ENCODE data around the gene CCDC57. TPM values are rescaled to one million over a fixed set of nuclear protein-coding genes. Genes with fewer than 3 reads are reported as not detected.

The CCDC57 gene
- total and polyA plus RNA-seq, 8 donors, result 43.9 to 166 (median 75.4) TPM

DNA sequence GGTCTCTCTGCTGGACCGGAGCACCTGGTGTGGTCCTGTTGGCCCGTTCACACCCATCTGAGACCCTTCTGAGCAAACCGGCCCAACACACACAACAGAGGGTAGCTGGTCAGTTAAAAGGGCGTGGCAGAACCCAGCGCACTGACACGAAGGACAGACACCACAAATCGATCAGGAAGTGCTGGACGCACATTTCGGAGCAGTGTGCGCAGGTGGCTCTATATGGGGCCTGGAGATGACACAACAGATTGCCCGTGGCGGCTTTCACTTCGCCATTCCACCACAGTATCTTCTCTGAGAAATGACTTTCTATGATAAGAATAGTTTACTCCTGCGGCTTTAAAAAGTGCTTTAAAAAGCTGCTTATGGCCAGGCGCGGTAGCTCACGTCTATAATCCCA is 12.5 kb downstream of the CCDC57 start:
- peaks cover 8 to 49% (median 48%) of the 10 kb centered on the region in 4 donors for H3K36me3 ChIP-seq
- H3K27ac ChIP-seq, result no peak overlapping the region
- no peaks in the 10 kb centered on the region for H3K9me3 ChIP-seq
- TF ChIP-seq POLR2AphosphoS5 (IDR thresholded peaks at IDR 0.05) (no peak), EP300 (IDR thresholded peaks at IDR 0.05) (no peak), CTCF (IDR thresholded peaks at IDR 0.05) (no peak), POLR2A (IDR thresholded peaks at IDR 0.05) (no peak)
- DNase-seq, result no peak
- 88 to 92% (median 92%) methylated on average over 14 to 17 of the region's 17 CpGs for WGBS, 5 donors
- intact Hi-C loops (cut with DNase I; ENCODE audit: low total_unique reads), result no loop called here
- H3K4me1 ChIP-seq, result peaks cover 0 to 12% (median 3%) of the 10 kb centered on the region in 4 donors
- no peak overlapping the region for H3K4me3 ChIP-seq
- no peaks in the 10 kb centered on the region for H3K27me3 ChIP-seq

- H3K27me3 ChIP-seq, result no peaks in the 10 kb centered on the region
- intact Hi-C loops (cut with DNase I; ENCODE audit: low total_unique reads), result no loop called here
- no peak for DNase-seq
- H3K4me3 ChIP-seq, result no peak overlapping the region
- TF ChIP-seq POLR2AphosphoS5 (IDR thresholded peaks at IDR 0.05) (no peak), CTCF (IDR thresholded peaks at IDR 0.05) (no peak), EP300 (IDR thresholded peaks at IDR 0.05) (no peak), POLR2A (IDR thresholded peaks at IDR 0.05) (no peak)
- peaks cover 13 to 55% (median 54%) of the 10 kb centered on the region in 4 donors for H3K36me3 ChIP-seq
- H3K9me3 ChIP-seq, result no peaks in the 10 kb centered on the region
- no peak overlapping the region for H3K27ac ChIP-seq
- WGBS, 5 donors, result 88 to 97% (median 95%) methylated on average over 12 of the region's 12 CpGs
- H3K4me1 ChIP-seq, result peaks cover 0 to 6% (median 0%) of the 10 kb centered on the region in 4 donors
Observed at GRCh38 chr17:82199496-82199895, 13.1 kb downstream of the CCDC57 start.

GRCh38 chr17:82198092-82198491 is 14.6 kb downstream of the CCDC57 start:
- WGBS, 5 donors, result 84 to 97% (median 87%) methylated on average over 4 of the region's 4 CpGs
- no peak overlapping the region for H3K4me3 ChIP-seq
- no peak overlapping the region for H3K27ac ChIP-seq
- no peak for TF ChIP-seq POLR2AphosphoS5 (IDR thresholded peaks at IDR 0.05)
- TF ChIP-seq EP300 (IDR thresholded peaks at IDR 0.05), result no peak
- TF ChIP-seq POLR2A (IDR thresholded peaks at IDR 0.05), result no peak
- no peak for TF ChIP-seq CTCF (IDR thresholded peaks at IDR 0.05)
- peaks cover 21 to 69% (median 68%) of the 10 kb centered on the region in 4 donors for H3K36me3 ChIP-seq
- H3K9me3 ChIP-seq, result no peaks in the 10 kb centered on the region
- no peaks in the 10 kb centered on the region for H3K27me3 ChIP-seq
- intact Hi-C loops (cut with DNase I; ENCODE audit: low total_unique reads), result no loop called here
- H3K4me1 ChIP-seq, result peaks cover 0 to 5% (median 0%) of the 10 kb centered on the region in 4 donors
- no peak for DNase-seq

GRCh38 chr17:82195675-82196672 is 16.7 kb downstream of the CCDC57 start:
- Histone ChIP-seq H3K9me3 (no peaks in the 10 kb centered on the region), H3K36me3 (peaks cover 22 to 85% (median 84%) of the 10 kb centered on the region in 4 donors)
- intact Hi-C loops (cut with DNase I; ENCODE audit: low total_unique reads), result no loop called here

More at GRCh38 chr17:82195675-82196672, 16.7 kb downstream of the CCDC57 start:
- peak overlapping the region in 3 of 5 donors; percentile 43 to 72 (median 54) for H3K27ac ChIP-seq
- TF ChIP-seq POLR2A (IDR thresholded peaks at IDR 0.05) (no peak), EP300 (IDR thresholded peaks at IDR 0.05) (no peak), CTCF (IDR thresholded peaks at IDR 0.05) (no peak), POLR2AphosphoS5 (IDR thresholded peaks at IDR 0.05) (no peak)
- H3K4me1 ChIP-seq, result peaks cover 0 to 5% (median 0%) of the 10 kb centered on the region in 4 donors
- WGBS, 5 donors, result 73 to 84% (median 81%) methylated on average over 24 to 25 of the region's 25 CpGs
- no peak overlapping the region for H3K4me3 ChIP-seq
- DNase-seq, result peak in 1 of 2 donors; percentile 73
- no peaks in the 10 kb centered on the region for H3K27me3 ChIP-seq

Data from stomach (tissue), 9 donors.